HL-60 (cell line): ENCODE results near the gene APOBEC3F.

Experiments used
- TF ChIP-seq, protein P1 (sequence below): IDR thresholded peaks from one replicate; pipeline ENCODE4 v1.5.1; 2011; ENCODE audit warnings: low read length, control low read depth, inconsistent platforms; ENCODE audit not compliant: insufficient read depth
- TF ChIP-seq, protein P2 (sequence below): IDR thresholded peaks from 2 replicates; pipeline ENCODE4 v1.6.1; 2012; ENCODE audit warnings: low read depth; ENCODE audit not compliant: insufficient replicate concordance

DNA sequence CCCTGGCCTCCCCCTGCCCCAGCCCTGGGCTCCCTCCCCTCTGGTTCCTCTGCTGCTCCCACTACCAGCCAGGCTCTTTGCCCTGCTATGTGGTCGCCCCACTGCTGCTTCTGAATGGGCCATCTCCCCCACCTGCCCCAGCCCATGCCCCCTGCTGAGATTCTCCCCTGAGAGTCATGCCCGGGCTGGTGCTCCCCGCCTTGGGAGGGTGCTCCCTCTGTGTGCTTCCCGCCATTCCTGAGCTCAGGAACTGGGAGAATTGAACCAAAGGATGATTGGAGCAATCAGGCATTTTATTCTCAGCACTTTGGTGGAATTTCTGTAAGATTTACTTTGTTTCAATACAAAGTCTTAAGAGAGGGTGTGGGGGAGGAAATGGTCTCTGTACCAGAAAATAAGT, 12.9 kb upstream of the APOBEC3F start:
- TF ChIP-seq, protein P1, sequence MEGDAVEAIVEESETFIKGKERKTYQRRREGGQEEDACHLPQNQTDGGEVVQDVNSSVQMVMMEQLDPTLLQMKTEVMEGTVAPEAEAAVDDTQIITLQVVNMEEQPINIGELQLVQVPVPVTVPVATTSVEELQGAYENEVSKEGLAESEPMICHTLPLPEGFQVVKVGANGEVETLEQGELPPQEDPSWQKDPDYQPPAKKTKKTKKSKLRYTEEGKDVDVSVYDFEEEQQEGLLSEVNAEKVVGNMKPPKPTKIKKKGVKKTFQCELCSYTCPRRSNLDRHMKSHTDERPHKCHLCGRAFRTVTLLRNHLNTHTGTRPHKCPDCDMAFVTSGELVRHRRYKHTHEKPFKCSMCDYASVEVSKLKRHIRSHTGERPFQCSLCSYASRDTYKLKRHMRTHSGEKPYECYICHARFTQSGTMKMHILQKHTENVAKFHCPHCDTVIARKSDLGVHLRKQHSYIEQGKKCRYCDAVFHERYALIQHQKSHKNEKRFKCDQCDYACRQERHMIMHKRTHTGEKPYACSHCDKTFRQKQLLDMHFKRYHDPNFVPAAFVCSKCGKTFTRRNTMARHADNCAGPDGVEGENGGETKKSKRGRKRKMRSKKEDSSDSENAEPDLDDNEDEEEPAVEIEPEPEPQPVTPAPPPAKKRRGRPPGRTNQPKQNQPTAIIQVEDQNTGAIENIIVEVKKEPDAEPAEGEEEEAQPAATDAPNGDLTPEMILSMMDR: no peak
- TF ChIP-seq, protein P2, sequence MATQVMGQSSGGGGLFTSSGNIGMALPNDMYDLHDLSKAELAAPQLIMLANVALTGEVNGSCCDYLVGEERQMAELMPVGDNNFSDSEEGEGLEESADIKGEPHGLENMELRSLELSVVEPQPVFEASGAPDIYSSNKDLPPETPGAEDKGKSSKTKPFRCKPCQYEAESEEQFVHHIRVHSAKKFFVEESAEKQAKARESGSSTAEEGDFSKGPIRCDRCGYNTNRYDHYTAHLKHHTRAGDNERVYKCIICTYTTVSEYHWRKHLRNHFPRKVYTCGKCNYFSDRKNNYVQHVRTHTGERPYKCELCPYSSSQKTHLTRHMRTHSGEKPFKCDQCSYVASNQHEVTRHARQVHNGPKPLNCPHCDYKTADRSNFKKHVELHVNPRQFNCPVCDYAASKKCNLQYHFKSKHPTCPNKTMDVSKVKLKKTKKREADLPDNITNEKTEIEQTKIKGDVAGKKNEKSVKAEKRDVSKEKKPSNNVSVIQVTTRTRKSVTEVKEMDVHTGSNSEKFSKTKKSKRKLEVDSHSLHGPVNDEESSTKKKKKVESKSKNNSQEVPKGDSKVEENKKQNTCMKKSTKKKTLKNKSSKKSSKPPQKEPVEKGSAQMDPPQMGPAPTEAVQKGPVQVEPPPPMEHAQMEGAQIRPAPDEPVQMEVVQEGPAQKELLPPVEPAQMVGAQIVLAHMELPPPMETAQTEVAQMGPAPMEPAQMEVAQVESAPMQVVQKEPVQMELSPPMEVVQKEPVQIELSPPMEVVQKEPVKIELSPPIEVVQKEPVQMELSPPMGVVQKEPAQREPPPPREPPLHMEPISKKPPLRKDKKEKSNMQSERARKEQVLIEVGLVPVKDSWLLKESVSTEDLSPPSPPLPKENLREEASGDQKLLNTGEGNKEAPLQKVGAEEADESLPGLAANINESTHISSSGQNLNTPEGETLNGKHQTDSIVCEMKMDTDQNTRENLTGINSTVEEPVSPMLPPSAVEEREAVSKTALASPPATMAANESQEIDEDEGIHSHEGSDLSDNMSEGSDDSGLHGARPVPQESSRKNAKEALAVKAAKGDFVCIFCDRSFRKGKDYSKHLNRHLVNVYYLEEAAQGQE: no peak
